ENCODE measurements around the gene COBLL1. TPM values are rescaled to one million over a fixed set of nuclear protein-coding genes. Genes with fewer than 3 reads are reported as not detected.

The COBLL1 gene
- total RNA-seq: 26.4 TPM

- H3K27me3 ChIP-seq (ENCODE audit: insufficient read depth, low read length): peaks cover 27% of the 10 kb centered on the region
- H3K4me3 ChIP-seq (ENCODE audit: low read length): peak within 1 kb of the TSS; percentile 51
- H3K4me1 ChIP-seq (ENCODE audit: insufficient read depth, low read length): peaks cover 17% of the 10 kb centered on the region
- no peaks in the 10 kb centered on the region for H3K9me3 ChIP-seq (ENCODE audit: low read depth, low read length)
Observed at GRCh38 chr2:164841719-164842623, at the start of gene COBLL1. TSS of gene COBLL1 (minus strand) at chr2:164841823. CDS start at chr2:164841196, 627 bp downstream.

GRCh38 chr2:164890544-164890943 is 48.9 kb upstream of the COBLL1 start:
- Histone ChIP-seq H3K9me3 (ENCODE audit: low read depth, low read length) (no peaks in the 10 kb centered on the region), H3K4me3 (ENCODE audit: low read length) (no peak overlapping the region), H3K27me3 (ENCODE audit: insufficient read depth, low read length) (no peaks in the 10 kb centered on the region), H3K4me1 (ENCODE audit: insufficient read depth, low read length) (no peaks in the 10 kb centered on the region)

GRCh38 chr2:164888592-164888991 is 47.0 kb upstream of the COBLL1 start:
- H3K9me3 ChIP-seq (ENCODE audit: low read depth, low read length): no peaks in the 10 kb centered on the region
- H3K4me3 ChIP-seq (ENCODE audit: low read length): no peak overlapping the region
- H3K4me1 ChIP-seq (ENCODE audit: insufficient read depth, low read length): no peaks in the 10 kb centered on the region
- H3K27me3 ChIP-seq (ENCODE audit: insufficient read depth, low read length): no peaks in the 10 kb centered on the region

GRCh38 chr2:164887434-164888144 is 46.0 kb upstream of the COBLL1 start:
- Histone ChIP-seq H3K27me3 (ENCODE audit: insufficient read depth, low read length) (no peaks in the 10 kb centered on the region), H3K9me3 (ENCODE audit: low read depth, low read length) (no peaks in the 10 kb centered on the region), H3K4me3 (ENCODE audit: low read length) (no peak overlapping the region), H3K4me1 (ENCODE audit: insufficient read depth, low read length) (no peaks in the 10 kb centered on the region)

- Histone ChIP-seq H3K9me3 (ENCODE audit: low read depth, low read length) (no peaks in the 10 kb centered on the region), H3K4me3 (ENCODE audit: low read length) (no peak overlapping the region), H3K27me3 (ENCODE audit: insufficient read depth, low read length) (no peaks in the 10 kb centered on the region), H3K4me1 (ENCODE audit: insufficient read depth, low read length) (no peaks in the 10 kb centered on the region)
Observed at GRCh38 chr2:164882276-164882675, 40.7 kb upstream of the COBLL1 start.

GRCh38 chr2:164881524-164881923 is 39.9 kb upstream of the COBLL1 start:
- Histone ChIP-seq H3K4me1 (ENCODE audit: insufficient read depth, low read length) (no peaks in the 10 kb centered on the region), H3K9me3 (ENCODE audit: low read depth, low read length) (no peaks in the 10 kb centered on the region), H3K4me3 (ENCODE audit: low read length) (no peak overlapping the region), H3K27me3 (ENCODE audit: insufficient read depth, low read length) (no peaks in the 10 kb centered on the region)

- Histone ChIP-seq H3K27me3 (ENCODE audit: insufficient read depth, low read length) (no peaks in the 10 kb centered on the region), H3K9me3 (ENCODE audit: low read depth, low read length) (no peaks in the 10 kb centered on the region), H3K4me1 (ENCODE audit: insufficient read depth, low read length) (no peaks in the 10 kb centered on the region), H3K4me3 (ENCODE audit: low read length) (no peak overlapping the region)
Observed at GRCh38 chr2:164879901-164880535, 38.4 kb upstream of the COBLL1 start.

- H3K9me3 ChIP-seq (ENCODE audit: low read depth, low read length): no peaks in the 10 kb centered on the region
- no peaks in the 10 kb centered on the region for H3K27me3 ChIP-seq (ENCODE audit: insufficient read depth, low read length)
- H3K4me1 ChIP-seq (ENCODE audit: insufficient read depth, low read length): no peaks in the 10 kb centered on the region
- no peak overlapping the region for H3K4me3 ChIP-seq (ENCODE audit: low read length)
Observed at GRCh38 chr2:164877927-164878326, 36.3 kb upstream of the COBLL1 start.

GRCh38 chr2:164877169-164877568 is 35.5 kb upstream of the COBLL1 start:
- H3K9me3 ChIP-seq (ENCODE audit: low read depth, low read length): no peaks in the 10 kb centered on the region
- no peaks in the 10 kb centered on the region for H3K27me3 ChIP-seq (ENCODE audit: insufficient read depth, low read length)
- no peaks in the 10 kb centered on the region for H3K4me1 ChIP-seq (ENCODE audit: insufficient read depth, low read length)
- H3K4me3 ChIP-seq (ENCODE audit: low read length): no peak overlapping the region

- Histone ChIP-seq H3K9me3 (ENCODE audit: low read depth, low read length) (no peaks in the 10 kb centered on the region), H3K4me1 (ENCODE audit: insufficient read depth, low read length) (no peaks in the 10 kb centered on the region), H3K4me3 (ENCODE audit: low read length) (no peak overlapping the region), H3K27me3 (ENCODE audit: insufficient read depth, low read length) (no peaks in the 10 kb centered on the region)
Observed at GRCh38 chr2:164875334-164876205, 33.9 kb upstream of the COBLL1 start.

GRCh38 chr2:164873210-164873908 is 31.7 kb upstream of the COBLL1 start:
- no peaks in the 10 kb centered on the region for H3K27me3 ChIP-seq (ENCODE audit: insufficient read depth, low read length)
- H3K9me3 ChIP-seq (ENCODE audit: low read depth, low read length): no peaks in the 10 kb centered on the region

GRCh38 chr2:164871404-164871803 is 29.8 kb upstream of the COBLL1 start:
- H3K27me3 ChIP-seq (ENCODE audit: insufficient read depth, low read length): no peaks in the 10 kb centered on the region
- H3K9me3 ChIP-seq (ENCODE audit: low read depth, low read length): no peaks in the 10 kb centered on the region
- no peak overlapping the region for H3K4me3 ChIP-seq (ENCODE audit: low read length)
- peaks cover 3% of the 10 kb centered on the region for H3K4me1 ChIP-seq (ENCODE audit: insufficient read depth, low read length)

More at GRCh38 chr2:164873210-164873908, 31.7 kb upstream of the COBLL1 start:
- no peak overlapping the region for H3K4me3 ChIP-seq (ENCODE audit: low read length)
- no peaks in the 10 kb centered on the region for H3K4me1 ChIP-seq (ENCODE audit: insufficient read depth, low read length)

GRCh38 chr2:164869420-164869772 is 27.8 kb upstream of the COBLL1 start:
- no peaks in the 10 kb centered on the region for H3K9me3 ChIP-seq (ENCODE audit: low read depth, low read length)
- H3K27me3 ChIP-seq (ENCODE audit: insufficient read depth, low read length): no peaks in the 10 kb centered on the region
- H3K4me3 ChIP-seq (ENCODE audit: low read length): no peak overlapping the region
- H3K4me1 ChIP-seq (ENCODE audit: insufficient read depth, low read length): peaks cover 7% of the 10 kb centered on the region
